Left ventricle myocardium inferior (tissue), 1 donor: ENCODE results near the gene SLC7A11. TPM values are rescaled to one million over a fixed set of nuclear protein-coding genes. Genes with fewer than 3 reads are reported as not detected.

Experiments
- DNase-seq: peaks from one replicate; pipeline ENCODE4 v3.0.0-alpha.2; 2020
- H3K27ac ChIP-seq: fragments of 200-600 bp; replicated peaks from 2 replicates; pipeline ENCODE4 v1.8.0; 2021
- H3K27me3 ChIP-seq: fragments of 200-600 bp; 2 replicates; pipeline ENCODE4 v1.8.0; 2021; ENCODE audit warnings: low read depth
- H3K36me3 ChIP-seq: fragments of 200-600 bp; 2 replicates; pipeline ENCODE4 v1.8.0; 2021
- H3K4me1 ChIP-seq: fragments of 200-600 bp; 2 replicates; pipeline ENCODE4 v1.8.0; 2021
- H3K4me3 ChIP-seq: fragments of 200-600 bp; 2 replicates; pipeline ENCODE4 v1.8.0; 2021; ENCODE audit warnings: mild to moderate bottlenecking, moderate library complexity
- H3K9me3 ChIP-seq: fragments of 200-600 bp; replicated peaks from 2 replicates; pipeline ENCODE4 v1.8.0; 2021
- intact Hi-C: fragments of 100-400 bp; cut with micrococcal nuclease; formaldehyde crosslinking; loops from one replicate; pipeline ENCODE4 v1.11.0; 2022
- total RNA-seq: library from RNA; stranded (reverse); fragmentation: NEBNext Ultra II Directional; extraction: Animal tissue kit (Norgen Biotek cat#: 25700); gene quantifications from one replicate; pipeline ENCODE4 v1.2.1, GENCODE V29; 2021
- TF ChIP-seq, protein P1 (sequence below): fragments of 200-600 bp; IDR thresholded peaks from 2 replicates; pipeline ENCODE4 v1.8.0; 2021; ENCODE audit warnings: antibody characterized with exemption, mild to moderate bottlenecking, borderline replicate concordance
- donor health status: DM: no; HTN: yes; CAD: no; lungs with severe emphysema.

Gene SLC7A11
- total RNA-seq, 1 donor from 2014 or later: 0.19 TPM

DNA sequence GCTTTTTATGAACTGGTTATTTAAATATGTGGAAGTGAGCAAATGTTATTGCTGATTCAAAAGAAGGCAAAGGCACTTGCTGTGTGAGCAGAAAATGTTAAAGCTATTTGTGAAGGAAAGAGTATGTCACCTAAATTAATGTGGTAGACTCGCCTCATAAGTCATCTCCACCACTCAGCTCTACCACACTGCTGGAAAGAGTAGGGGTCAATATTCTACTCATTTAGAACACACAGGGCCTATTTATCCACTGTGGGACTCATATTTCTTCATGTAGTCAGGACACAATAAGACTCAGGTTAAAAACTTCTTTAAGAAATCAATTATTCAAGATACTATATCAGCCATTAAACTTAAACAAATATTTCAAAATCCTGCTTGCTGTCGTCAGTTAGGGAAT is 106.5 kb downstream of the SLC7A11 start:
- TF ChIP-seq, protein P1, sequence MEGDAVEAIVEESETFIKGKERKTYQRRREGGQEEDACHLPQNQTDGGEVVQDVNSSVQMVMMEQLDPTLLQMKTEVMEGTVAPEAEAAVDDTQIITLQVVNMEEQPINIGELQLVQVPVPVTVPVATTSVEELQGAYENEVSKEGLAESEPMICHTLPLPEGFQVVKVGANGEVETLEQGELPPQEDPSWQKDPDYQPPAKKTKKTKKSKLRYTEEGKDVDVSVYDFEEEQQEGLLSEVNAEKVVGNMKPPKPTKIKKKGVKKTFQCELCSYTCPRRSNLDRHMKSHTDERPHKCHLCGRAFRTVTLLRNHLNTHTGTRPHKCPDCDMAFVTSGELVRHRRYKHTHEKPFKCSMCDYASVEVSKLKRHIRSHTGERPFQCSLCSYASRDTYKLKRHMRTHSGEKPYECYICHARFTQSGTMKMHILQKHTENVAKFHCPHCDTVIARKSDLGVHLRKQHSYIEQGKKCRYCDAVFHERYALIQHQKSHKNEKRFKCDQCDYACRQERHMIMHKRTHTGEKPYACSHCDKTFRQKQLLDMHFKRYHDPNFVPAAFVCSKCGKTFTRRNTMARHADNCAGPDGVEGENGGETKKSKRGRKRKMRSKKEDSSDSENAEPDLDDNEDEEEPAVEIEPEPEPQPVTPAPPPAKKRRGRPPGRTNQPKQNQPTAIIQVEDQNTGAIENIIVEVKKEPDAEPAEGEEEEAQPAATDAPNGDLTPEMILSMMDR: no peak
- intact Hi-C loops: no loop called here

DNA sequence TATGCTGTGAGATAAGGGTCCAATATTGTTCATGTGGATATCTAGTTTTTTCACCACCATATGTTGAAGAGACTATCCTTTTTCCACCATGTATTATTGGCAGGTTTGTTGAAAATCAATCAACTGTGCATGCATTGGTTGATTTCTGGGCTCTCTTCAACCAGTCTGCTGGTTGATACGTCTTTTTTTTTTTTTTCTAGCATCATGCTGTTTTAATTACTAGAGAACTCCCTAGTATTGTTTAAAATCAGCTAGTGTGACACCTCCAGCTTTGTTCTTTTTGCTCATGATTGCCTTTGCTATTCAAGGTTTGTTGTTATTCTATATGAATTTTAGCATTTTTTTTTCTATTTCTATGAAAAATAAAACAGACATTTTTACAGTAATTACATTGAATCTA is 123.9 kb downstream of the SLC7A11 start:
- DNase-seq: no peak
- Histone ChIP-seq H3K4me1 (peaks cover 7% of the 10 kb centered on the region), H3K27me3 (no peaks in the 10 kb centered on the region), H3K9me3 (peaks cover 20% of the 10 kb centered on the region), H3K36me3 (no peaks in the 10 kb centered on the region), H3K4me3 (no peak overlapping the region), H3K27ac (no peak overlapping the region)
- TF ChIP-seq, protein P1: no peak
- intact Hi-C loops: no loop called here

More for the DNA sequence above, 106.5 kb downstream of the SLC7A11 start:
- Histone ChIP-seq H3K36me3 (no peaks in the 10 kb centered on the region), H3K27me3 (no peaks in the 10 kb centered on the region), H3K9me3 (peaks cover 26% of the 10 kb centered on the region), H3K4me3 (no peak overlapping the region), H3K27ac (no peak overlapping the region), H3K4me1 (no peaks in the 10 kb centered on the region)
- DNase-seq: no peak

DNA sequence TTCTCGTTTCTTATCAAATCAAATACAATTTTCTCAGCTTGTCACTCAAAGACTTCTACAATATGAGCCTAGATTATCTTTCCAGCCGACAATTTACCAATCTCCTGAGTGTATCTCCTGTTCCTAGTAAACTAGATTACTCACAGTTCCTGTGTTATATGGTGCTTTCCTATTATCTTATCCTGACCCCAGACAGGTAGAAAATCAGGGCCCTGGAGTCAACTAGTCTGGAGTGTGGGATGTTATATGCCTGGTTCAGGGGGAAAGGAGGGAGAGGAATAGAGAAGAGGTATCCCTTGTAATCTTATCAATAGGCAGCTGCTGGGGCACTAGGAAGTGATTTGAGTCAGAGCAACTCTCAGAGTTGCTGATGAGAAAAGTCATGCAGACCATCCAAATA is 127.1 kb downstream of the SLC7A11 start:
- intact Hi-C loops: no loop called here
- Histone ChIP-seq H3K9me3 (no peaks in the 10 kb centered on the region), H3K27me3 (no peaks in the 10 kb centered on the region), H3K36me3 (no peaks in the 10 kb centered on the region), H3K4me1 (peaks cover 7% of the 10 kb centered on the region), H3K27ac (no peak overlapping the region), H3K4me3 (no peak overlapping the region)
- TF ChIP-seq, protein P1: no peak
- no peak for DNase-seq

DNA sequence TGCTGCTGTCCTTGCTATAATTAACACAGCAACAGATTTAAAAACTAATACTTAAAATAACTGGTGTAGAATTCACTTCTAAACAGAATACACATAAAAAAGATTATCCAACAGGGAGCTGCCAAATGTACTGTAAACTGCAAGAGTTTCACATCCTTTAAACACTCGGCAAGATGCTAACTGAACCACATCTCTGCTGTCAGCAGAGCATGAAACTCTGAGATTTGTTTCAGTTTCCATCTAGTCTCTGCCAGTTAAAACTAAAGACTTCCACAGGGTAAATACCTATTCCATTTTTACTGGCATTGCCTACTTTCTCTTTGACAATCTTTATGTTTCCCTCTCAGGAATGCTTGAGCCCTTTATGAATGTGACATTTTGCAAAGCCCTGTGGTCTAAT is 127.7 kb downstream of the SLC7A11 start:
- H3K4me1 ChIP-seq: peaks cover 7% of the 10 kb centered on the region
- DNase-seq: no peak
- no peaks in the 10 kb centered on the region for H3K27me3 ChIP-seq
- no peak overlapping the region for H3K4me3 ChIP-seq
- TF ChIP-seq, protein P1: no peak
- intact Hi-C loops: no loop called here
- H3K27ac ChIP-seq: no peak overlapping the region
- no peaks in the 10 kb centered on the region for H3K36me3 ChIP-seq
- H3K9me3 ChIP-seq: peaks cover 1% of the 10 kb centered on the region
